NOMO-1 treated with DMSO at 0.1 percent for 48 hours (cell line): ENCODE results near the gene TCP11L1.
A peak's percentile ranks its signal among the peaks of the same experiment; 100 is the strongest.

ENCODE experiments used
- DNase-seq: peaks from one replicate; lab custom pipeline; 2025; ENCODE audit not compliant: unreplicated experiment; lab: John Stamatoyannopoulos, UW

TCP11L1 gene, protein sequence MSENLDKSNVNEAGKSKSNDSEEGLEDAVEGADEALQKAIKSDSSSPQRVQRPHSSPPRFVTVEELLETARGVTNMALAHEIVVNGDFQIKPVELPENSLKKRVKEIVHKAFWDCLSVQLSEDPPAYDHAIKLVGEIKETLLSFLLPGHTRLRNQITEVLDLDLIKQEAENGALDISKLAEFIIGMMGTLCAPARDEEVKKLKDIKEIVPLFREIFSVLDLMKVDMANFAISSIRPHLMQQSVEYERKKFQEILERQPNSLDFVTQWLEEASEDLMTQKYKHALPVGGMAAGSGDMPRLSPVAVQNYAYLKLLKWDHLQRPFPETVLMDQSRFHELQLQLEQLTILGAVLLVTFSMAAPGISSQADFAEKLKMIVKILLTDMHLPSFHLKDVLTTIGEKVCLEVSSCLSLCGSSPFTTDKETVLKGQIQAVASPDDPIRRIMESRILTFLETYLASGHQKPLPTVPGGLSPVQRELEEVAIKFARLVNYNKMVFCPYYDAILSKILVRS

DNA sequence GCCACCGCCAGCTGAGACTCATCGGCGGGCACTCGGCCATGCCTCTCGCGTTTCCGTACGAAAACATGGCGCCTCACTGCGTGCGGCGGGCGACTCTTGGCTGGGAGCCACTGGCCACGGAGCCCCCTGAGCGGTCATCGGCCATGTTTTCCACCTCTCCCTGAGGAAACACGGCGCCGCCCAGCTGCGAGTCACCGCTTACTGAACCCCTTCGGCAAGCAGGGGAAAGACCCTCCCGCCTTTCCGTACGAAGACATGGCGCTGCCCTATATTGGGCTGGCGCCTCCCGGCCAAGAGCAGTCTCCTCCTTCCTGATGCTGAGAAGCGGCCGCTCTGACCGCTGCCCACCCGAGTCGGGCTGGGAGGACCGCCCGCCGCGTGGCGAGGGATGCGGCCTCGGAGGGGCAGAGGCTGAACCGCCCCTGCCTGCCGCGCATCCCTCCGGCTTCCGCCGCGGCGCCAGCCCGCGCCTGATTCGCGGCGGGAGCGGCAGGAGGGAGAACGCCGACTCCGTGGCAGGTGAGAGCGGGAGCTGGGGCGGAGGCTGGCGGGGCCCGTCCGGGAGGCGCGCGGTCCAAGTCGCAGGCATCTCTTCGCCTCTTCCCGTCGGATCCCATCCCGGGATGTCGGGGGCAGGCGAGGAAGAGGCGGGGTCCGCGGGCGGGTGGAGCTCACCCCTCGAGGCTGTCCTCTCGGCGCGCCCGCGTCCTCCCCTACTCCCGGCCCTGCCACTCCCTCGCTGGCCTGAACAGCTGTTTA is at the start of gene TCP11L1:
Gene TCP11L1 (plus strand): TSS at position 299 of the 759 bp plus-strand sequence. CDS start 4,202 bp downstream, outside the sequence.
- DNase-seq, result peak; percentile 74

DNA sequence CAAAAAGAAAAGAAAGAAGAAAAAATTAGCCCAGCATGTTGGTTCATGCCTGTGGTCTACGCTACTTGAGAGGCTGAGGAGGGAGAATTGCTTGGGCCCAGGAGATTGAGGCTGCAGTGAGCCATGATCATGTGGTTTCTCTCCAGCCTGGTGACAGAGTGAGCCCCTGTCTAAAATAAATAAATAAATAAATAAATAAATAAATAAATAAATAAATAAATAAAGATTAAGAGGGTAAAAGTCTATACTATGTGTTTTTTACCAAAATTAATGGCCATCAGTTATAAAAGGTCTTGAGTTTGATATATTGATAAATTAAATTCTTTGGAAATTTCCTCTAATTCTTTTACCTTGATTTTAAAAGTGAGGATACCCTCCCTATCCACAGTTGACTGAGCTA is 48.9 kb upstream of the TCP11L1 start:
- no peak for DNase-seq

DNA sequence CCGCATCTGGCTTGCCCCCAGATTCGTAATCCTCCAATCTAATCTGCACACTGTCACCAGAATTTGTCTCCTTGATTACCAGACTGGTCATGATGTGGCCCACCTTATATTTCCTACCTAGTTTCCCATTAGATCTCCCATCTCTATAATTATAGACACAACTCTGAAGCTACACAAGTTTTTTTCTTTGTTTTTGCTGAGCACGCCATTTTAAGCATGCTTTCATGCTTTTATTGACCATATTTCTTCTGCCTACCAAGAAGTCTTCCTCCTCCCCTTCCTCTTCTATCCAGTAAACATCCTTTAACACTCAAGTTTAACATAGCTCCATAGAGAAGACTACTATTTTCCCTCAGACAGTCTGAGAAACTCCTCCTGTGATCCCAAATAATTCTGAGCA is 47.9 kb upstream of the TCP11L1 start:
- no peak for DNase-seq

- DNase-seq, result no peak
These were observed 47.5 kb upstream of the TCP11L1 start for GRCh38 chr11:32991898-32992297.

DNA sequence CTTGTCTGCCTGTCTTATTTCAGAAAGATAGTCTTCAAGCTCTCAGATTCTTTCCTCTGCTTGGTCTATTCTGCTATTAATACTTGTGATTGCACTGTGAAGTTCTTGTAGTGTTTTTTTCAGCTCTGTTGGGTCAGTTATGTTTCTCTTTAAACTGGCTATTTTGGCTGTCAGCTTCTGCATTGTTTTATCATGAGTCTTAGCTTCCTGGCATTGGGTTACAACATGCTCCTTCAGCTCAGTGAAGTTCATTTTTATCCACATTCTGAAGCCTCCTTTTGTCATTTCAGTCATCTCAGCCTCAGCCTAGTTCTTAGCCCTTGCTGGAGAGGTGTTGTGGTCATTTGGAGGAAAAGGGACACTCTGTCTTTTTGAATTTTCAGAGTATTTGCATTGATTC is 39.2 kb upstream of the TCP11L1 start:
- DNase-seq, result no peak

GRCh38 chr11:33001281-33001680 is 38.1 kb upstream of the TCP11L1 start:
- DNase-seq, result no peak

GRCh38 chr11:33001751-33002542 is 37.4 kb upstream of the TCP11L1 start:
- DNase-seq, result no peak

DNA sequence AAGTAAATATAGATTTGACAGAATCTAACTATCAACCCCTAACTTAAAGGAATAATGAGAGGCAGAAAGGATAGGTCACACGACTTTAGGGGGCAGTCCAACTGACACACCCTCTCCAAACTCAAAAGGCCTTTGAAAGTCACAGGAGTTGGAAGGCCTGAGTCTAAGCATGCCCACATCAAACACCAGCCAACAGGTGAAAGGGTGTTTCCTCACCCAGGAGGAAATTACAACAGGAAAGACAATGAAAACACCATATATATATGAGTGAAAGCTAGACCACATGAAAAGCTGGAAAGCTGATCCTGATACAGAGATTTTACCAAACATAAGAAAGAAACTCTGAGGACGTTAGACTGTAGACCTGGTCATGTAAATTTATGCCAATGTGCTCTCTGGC is 34.2 kb upstream of the TCP11L1 start:
- DNase-seq, result no peak

- no peak for DNase-seq
These were observed 33.4 kb upstream of the TCP11L1 start for GRCh38 chr11:33006010-33006409.

- DNase-seq, result no peak
These were observed 25.6 kb upstream of the TCP11L1 start for GRCh38 chr11:33013755-33014154.

DNA sequence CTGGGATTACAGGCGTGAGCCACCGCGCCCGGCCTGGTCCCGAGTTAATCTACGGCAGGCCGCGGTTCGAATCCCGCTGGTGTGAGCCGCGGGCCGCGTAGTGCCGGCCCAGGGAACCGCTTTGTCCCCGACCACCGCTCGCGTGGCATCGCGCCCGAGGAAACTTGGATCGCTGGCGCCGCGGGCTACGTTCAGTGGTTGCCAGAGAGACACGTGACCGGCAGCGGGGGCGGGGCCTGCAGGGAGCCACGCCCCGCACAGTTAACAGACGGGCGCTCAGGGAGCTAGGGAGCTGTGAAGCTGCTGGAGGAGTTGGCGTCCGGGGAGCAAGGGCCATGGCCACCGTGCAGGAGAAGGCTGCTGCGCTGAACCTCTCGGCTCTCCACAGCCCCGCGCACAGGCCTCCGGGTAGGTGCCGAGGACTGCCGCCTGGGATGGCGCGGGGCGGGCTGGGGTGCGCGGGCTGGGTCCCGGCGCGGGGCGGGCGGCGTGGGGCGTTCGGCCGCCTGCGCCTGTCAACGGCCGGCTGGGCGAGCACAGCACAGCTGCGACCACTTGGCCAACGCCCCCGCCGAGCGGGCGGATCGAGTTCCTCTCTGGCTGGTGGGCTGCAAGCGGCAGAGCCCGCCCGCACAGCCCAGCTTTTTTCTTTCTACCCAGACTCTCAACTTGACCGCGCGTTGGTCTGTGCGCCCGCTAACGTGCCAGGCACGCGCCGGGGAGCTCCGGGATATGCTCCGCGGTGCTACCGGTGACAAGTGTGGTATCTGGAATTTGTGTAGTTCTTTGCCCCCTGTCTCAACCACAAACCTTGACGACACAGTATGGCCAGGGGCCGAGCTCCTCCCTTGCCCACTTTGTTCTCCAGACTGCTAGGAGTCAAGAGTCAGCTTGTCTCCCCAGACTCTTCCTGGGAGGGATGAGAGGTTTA is 23.5 kb upstream of the TCP11L1 start, which contains the start of gene DEPDC7:
Gene DEPDC7 (plus strand): TSS at position 258 of the 931 bp plus-strand sequence. CDS start 78 bp downstream, at position 336.
- DNase-seq, result peak; percentile 68

DNA sequence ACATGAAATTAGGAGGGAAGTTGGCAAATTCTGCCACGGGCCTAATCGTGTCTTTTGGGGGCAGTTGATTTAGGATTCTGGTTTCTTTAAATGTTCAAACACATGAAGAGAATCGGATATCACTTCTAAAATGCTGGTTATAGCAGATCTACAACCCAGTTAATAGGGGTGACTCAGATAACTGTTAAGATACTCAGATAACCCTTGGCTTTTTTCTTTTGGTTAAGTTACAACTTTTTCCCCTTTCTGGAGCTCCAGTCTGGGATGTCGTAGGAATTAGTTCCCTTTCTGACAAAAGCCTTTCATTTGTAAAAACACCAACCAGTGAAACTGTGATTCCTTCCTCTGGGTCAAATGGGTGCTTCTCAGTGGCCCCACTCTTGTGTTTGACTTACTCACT is 22.7 kb upstream of the TCP11L1 start:
- DNase-seq, result no peak

DNA sequence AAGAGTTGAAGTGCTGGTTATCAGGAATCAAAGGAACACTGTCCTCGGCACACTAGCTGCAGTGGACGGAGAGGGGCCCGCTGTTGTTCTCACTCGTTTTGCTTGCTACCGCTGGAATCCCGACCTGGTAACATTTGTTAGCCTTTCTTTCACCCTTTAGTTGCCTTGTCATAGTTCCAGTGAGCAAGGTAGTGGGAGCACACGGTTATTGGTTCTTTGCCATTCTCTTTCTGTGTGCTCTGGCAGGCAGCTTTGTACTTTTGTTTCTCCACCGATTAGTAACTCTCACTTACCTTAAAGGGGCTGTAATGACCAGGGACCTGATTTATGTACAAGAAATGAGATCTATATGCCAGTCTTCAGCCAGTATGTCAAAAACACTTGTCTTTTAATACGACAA is 21.9 kb upstream of the TCP11L1 start:
- no peak for DNase-seq

- DNase-seq, result no peak
These were observed 21.4 kb upstream of the TCP11L1 start for GRCh38 chr11:33017965-33018364.

DNA sequence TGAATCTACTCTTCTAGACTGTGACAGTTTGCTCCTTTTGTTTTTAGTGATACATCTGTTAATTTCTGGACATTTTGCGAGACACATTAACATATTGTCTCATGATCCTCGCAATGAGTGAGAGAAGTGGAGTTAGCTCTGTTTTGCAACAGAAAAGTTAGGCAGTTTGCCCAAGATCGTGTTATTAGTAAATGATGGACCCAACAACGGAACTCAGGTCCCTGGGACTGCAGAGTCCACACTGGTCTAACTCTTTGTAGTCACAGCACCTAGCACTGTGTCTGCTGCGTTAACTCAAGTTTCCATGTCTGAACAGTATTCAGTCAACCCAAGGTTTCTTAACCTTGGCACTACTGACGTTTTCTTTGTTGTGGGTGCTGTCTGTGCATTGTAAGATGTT is 20.5 kb upstream of the TCP11L1 start:
- no peak for DNase-seq

GRCh38 chr11:33021501-33021900 is 17.9 kb upstream of the TCP11L1 start:
- no peak for DNase-seq

DNA sequence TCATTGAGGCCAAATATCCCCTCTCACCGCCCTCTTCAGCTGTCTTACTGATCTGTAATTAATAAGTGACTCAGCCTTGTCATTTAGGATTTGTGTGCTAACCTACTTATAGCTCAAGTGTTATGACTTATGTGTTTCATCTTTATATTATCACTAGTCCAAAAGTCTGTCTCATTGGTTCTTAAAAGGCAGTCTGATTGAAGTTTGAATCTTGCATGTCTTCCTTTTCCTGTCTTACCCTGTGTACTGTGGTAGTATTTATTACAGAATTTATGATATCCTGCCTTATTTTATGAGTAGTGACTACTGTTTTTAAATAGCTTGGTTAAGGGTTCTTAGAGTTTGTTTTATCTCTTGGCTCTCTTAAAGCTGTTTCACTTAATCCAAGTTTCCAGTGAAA is 17.4 kb upstream of the TCP11L1 start:
- no peak for DNase-seq

- DNase-seq, result no peak
These were observed 14.0 kb upstream of the TCP11L1 start for GRCh38 chr11:33025339-33025722.

- DNase-seq, result no peak
These were observed 12.1 kb upstream of the TCP11L1 start for GRCh38 chr11:33027233-33027632.
